HepG2 (cell line): Measurements from ENCODE around the gene IFITM5.

Source experiments
- CTCF ChIP-seq: sonication (generic); formaldehyde crosslinking; IDR thresholded peaks from 2 replicates; pipeline ENCODE4 v1.5.0; 2020; ENCODE audit warnings: mild to moderate bottlenecking, missing genetic modification reagents, moderate library complexity
- ESRRA ChIP-seq: sonication (generic); formaldehyde crosslinking; IDR thresholded peaks from 2 replicates; pipeline ENCODE4 v1.5.1; 2020; ENCODE audit warnings: mild to moderate bottlenecking, low read depth, missing genetic modification reagents
- MXI1 ChIP-seq: IDR thresholded peaks from 3 replicates; pipeline ENCODE4 v1.6.1; 2012; ENCODE audit warnings: low read depth, low read length, inconsistent platforms, borderline replicate concordance
- NKX3-1 ChIP-seq: sonication (generic); formaldehyde crosslinking; IDR thresholded peaks from 2 replicates; pipeline ENCODE4 v1.5.0; 2020; ENCODE audit warnings: missing genetic modification reagents
- POLR2A ChIP-seq, 2 experiments: IDR thresholded peaks; 2 replicates each; pipeline ENCODE4 v1.6.1; 2011; ENCODE audit warnings: low read depth in 2 of 2, low read length in 2 of 2, mild to moderate bottlenecking in 1 of 2, moderate library complexity in 1 of 2; ENCODE audit not compliant: insufficient read depth in 1 of 2
- SP1 ChIP-seq, 2 experiments: fragments of 450-650 bp in 1 of 2; sonication (generic) in 1 of 2; formaldehyde crosslinking in 1 of 2; IDR thresholded peaks; 2 replicates each; pipeline versions ENCODE4 v1.4.0 to v1.6.1; 2016 to 2020; ENCODE audit warnings: missing genetic modification reagents in 1 of 2
- YEATS2 ChIP-seq: sonication (generic); formaldehyde crosslinking; IDR thresholded peaks from 2 replicates; pipeline ENCODE4 v1.4.0; 2020; ENCODE audit warnings: missing genetic modification reagents, borderline replicate concordance
- ZNF138 ChIP-seq: sonication (generic); formaldehyde crosslinking; IDR thresholded peaks from 2 replicates; pipeline ENCODE4 v1.5.0; 2020; ENCODE audit warnings: mild to moderate bottlenecking, low read depth, missing genetic modification reagents
- ZNF354B ChIP-seq: sonication (generic); formaldehyde crosslinking; IDR thresholded peaks from 2 replicates; pipeline ENCODE4 v1.8.0; 2022; ENCODE audit warnings: mild to moderate bottlenecking, missing genetic modification reagents
- ZNF547 ChIP-seq: sonication (generic); formaldehyde crosslinking; IDR thresholded peaks from 2 replicates; pipeline ENCODE4 v1.5.1; 2020; ENCODE audit warnings: mild to moderate bottlenecking, missing genetic modification reagents
- ZNF687 ChIP-seq: sonication (generic); formaldehyde crosslinking; IDR thresholded peaks from 2 replicates; pipeline ENCODE4 v1.5.1; 2020; ENCODE audit warnings: mild to moderate bottlenecking, missing genetic modification reagents, moderate library complexity
- TF ChIP-seq, protein P1 (sequence below): IDR thresholded peaks from 2 replicates; pipeline ENCODE4 v1.6.1; 2016; ENCODE audit warnings: missing compliant biosample characterization, missing genetic modification reagents, borderline replicate concordance

- TF ChIP-seq ZNF354B (CRISPR knock-in tag): no peak
- TF ChIP-seq ZNF138 (CRISPR knock-in tag): no peak
- no peak for TF ChIP-seq SP1 (IDR thresholded peaks at IDR 0.05)
- TF ChIP-seq SP1 (CRISPR knock-in tag; IDR thresholded peaks at IDR 0.05): no peak
- no peak for TF ChIP-seq POLR2A (IDR thresholded peaks at IDR 0.05; ENCODE audit: insufficient read depth in 1 of 2, low read depth in 2 of 2, low read length in 2 of 2)
- no peak for TF ChIP-seq ESRRA (CRISPR knock-in tag)
- no peak for TF ChIP-seq YEATS2 (CRISPR knock-in tag)
- TF ChIP-seq CTCF (CRISPR knock-in tag): no peak
- no peak for TF ChIP-seq ZNF687 (CRISPR knock-in tag)
- no peak for TF ChIP-seq MXI1
- TF ChIP-seq, protein P1, sequence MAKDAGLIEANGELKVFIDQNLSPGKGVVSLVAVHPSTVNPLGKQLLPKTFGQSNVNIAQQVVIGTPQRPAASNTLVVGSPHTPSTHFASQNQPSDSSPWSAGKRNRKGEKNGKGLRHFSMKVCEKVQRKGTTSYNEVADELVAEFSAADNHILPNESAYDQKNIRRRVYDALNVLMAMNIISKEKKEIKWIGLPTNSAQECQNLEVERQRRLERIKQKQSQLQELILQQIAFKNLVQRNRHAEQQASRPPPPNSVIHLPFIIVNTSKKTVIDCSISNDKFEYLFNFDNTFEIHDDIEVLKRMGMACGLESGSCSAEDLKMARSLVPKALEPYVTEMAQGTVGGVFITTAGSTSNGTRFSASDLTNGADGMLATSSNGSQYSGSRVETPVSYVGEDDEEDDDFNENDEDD (CRISPR knock-in tag): no peak
- no peak for TF ChIP-seq ZNF547 (CRISPR knock-in tag)
- no peak for TF ChIP-seq NKX3-1 (CRISPR knock-in tag)
Measured at GRCh38 chr11:325796-326591, 26.7 kb upstream of the IFITM5 start.
